GM19467 (cell line): ENCODE results near the gene POTEH.
"Not testable (repeated sequence)": the region's sequence is repeated elsewhere in the genome, so short reads cannot be mapped to it uniquely, and the experiment has no call there.

Source experiments
- ATAC-seq: cut with Tn5 transposase; IDR thresholded peaks from one replicate; pipeline ENCODE4 v1.9.1; 2021; ENCODE audit warnings: mild to moderate bottlenecking, moderate library complexity; ENCODE audit not compliant: unreplicated experiment

The POTEH gene

DNA sequence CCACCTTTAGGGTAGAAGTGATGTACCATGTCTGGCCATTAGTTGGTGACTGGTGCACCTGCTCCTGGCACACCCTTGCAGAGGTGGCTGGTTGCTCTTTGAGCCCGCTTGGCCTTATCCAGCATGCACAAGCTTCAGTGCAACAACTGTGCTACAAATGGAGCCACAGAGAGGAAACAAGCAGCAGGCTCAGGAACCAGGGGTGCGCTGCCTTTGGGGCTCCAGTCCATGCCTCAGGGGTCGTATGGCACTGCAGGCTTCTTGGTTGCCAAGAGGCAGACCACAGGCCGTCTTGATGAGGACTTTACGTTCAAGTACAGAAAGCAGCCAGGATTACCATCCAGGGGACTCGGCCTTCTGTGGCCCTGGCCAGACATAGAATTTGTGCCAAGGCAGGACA lies 44.6 kb downstream of the POTEH start:
- ATAC-seq = not testable (repeated sequence)

DNA sequence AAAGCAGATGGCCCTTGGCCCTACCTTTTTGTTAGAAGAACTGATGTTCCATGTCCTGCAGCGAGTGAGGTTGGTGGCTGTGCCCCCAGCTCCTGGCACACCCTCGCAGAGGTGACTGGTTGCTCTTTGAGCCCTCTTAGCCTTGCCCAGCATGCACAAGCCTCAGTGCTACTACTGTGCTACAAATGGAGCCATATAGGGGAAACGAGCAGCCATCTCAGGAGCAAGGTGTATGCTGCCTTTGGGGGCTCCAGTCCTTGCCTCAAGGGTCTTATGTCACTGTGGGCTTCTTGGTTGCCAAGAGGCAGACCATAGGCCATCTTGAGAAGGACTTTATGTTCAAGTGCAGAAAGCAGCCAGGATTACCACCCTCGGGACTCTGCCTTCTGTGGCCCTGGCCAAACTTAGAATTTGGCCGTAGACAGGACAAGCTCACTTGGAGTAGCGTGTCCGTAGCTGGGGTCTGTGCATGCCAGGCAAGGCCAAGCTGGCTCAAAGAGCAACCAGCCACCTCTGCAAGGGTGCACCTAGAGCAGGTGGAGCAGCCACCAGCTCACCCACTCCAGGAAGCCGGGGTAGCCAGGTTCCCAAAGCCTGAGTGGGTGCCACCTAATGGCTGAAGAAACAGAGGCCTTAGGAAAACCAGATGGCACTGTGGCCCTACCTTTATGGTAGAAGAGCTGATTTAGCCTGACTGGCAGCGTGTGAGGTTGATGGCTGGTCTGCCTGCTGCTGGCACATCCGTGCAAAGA lies 48.5 kb downstream of the POTEH start:
- ATAC-seq = not testable (repeated sequence)

DNA sequence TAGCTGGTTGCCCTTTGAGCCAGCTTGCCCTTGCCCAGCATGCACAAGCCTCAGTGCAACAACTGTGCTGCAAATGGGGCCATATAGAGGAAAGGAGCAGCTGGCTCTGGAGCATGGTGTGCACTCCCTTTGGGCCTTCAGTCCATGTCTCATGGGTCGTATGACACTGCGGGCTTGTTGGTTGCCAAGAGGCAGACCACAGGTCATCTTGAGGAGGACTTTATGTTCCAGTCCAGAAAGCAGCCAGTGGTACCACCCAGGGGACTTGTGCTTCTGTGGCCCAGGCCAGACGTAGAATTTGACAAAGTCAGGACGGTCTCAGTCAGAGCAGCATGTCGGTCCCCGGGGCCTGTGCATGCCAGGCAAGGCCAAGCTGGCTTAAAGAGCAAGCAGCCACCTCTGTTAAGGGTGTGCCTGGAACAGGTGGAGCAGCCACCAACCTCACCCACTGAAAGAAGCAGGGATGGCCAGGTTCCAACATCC lies 49.1 kb downstream of the POTEH start:
- not testable (repeated sequence) for ATAC-seq

DNA sequence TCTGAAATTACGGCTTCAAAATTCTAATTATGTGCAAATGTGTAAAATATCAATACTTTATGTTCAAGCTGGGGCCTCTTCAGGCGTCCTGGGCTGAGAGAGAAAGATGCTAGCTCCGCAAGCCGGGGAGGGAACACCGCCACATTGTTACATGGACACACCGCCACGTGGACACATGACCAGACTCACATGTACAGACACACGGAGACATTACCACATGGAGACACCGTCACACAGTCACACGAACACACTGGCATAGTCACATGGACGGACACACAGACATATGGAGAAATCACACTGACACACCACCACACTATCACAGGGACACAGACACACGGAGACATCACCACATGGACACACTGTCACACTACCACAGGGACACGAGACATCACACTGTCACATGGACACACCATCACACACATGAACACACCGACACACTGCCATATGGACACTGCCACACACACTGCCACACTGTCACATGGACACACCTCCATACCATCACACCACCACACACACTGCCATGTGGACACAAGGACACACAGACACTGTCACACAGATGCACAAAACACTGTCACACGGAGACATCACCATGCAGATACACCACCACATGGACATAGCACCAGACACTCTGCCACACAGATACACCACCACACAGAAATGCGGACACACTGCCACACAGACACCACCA lies 58.0 kb downstream of the POTEH start:
- ATAC-seq = not testable (repeated sequence)

DNA sequence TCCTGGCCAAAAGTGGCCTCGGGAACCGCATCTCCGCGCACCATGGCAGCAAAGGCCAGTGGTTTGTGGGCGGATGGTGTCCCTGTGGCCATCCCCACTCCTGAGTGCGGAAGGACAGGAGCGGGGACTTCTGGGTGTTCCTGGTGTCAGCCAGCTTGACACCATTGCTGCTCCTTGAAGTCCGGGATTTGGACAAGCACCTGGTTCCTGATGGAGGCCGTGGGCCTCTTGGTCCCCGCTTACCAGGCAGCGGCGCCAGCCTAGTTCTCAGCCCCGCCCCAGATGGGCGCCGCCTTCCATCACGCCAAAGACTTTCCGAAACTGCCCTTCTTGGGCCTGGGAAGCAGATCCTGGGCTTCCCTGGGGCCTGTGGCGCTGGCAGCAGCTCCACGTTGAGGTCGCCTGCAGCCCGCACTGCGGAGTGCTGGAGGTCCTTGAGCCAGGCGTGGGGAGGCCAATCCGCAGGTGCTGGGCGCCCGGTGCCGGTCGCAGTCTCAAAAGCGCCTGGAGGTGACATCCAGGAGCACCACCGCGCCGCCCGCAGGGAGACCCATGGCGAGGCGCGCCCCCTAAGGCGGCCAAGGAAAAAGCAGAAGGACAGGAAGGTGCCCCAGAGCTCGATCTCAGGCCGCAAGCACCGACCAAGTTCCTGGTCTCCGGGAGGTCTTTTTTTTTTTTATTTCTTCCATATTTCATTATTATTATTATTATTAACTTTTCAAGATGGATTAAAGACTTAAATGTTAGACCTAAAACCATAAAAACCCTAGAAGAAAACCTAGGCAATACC lies 59.5 kb downstream of the POTEH start:
- not testable (repeated sequence) for ATAC-seq

DNA sequence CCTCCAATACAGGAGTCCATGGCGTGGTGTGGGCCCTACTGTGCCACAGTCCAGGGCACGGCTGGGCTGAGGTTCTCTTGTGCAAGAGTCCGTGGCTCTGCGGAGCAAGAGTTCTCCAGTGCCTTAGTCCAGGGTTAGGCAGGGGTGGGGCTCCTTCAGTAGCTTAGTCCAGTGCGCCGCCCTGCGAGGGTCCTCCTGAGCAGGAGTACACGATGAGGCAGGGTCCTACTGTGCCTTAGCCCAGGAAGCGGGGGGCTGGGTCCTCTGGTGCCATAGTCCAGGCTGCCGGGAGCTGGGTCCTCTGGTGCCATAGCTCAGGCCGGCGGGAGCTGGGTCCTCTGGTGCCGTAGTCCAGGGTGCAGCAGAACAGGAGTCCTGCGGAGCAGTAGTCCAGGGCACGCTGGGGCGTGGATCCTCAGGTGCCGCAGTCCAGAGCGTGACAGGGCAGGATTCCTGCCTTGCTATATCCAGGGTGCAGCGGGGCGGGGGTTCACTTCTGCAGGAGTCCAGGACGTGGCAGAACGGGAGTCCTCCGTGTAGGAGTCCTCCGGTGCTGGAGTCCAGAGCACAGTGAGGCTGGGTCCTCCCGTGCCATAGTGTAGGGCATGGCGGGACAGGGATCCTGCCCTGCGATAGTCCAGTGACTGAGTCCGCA lies 69.7 kb downstream of the POTEH start:
- ATAC-seq = not testable (repeated sequence)

DNA sequence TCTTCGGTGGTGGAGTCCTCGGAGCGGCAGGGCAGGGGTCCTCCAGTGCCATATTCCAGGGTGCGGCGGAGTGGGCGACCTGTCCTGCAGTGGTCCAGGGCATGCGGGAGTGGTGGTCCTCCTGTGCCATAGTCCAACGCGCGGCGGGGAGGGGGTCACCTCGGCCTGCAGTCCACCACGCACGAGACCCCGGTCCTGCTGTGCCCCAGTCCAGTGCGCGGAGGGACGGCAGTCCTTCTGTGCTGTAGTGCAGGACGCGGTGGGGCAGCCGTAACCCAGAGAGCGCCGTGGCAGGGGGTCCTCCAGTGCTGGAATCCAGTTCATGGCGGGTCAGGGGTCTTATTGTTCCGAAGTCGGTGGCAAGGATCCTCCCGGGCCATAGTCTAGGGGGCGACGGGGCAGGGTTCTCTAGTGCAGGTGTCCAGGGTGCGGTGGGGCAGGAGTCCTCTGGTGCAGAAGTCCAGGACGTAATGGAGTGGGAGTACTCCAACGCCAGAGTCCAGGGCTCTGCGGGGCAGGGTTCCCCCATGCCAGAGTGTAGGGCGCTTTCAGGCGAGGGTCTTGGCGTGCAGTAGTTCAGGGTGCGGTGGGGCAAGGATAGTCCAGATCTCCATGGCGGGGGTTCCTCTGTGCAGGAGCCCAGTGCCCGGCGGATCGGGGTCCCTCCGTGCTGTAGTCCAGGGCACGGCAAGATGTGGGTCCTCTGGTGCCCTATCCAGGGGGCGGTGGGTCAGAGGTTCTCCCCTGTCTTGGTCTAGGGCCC lies 70.7 kb downstream of the POTEH start:
- not testable (repeated sequence) for ATAC-seq

DNA sequence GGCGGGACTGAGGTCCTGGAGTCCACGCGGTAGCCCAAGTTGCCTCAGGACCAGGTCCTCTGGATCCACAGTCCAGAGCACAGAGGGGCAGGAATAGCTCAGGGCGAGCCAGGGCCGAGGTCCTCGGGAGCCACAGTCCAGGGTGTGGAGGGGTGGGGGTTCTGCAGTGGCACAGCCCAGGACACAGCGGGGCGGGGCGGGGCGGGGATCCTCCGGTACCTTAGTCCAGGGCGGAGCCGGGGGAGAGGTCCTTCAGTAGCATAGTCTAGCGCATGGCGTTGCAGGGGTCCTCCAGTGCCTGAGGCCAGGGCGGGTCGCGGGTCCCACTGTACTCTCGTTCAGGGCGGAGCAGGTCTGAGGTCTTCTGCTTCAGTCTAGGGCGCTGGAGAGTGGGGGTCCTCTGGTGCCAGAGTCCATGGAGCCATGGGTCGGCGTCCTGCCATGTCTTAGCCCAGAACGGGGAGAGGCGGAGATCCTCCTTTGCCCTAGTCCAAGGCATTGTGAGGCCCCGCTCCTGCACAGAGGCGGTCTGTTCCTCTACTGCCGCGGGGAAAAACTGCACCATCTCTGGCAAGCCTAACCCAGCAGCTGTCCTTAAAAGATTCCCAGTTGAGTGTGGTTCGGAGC lies 71.4 kb downstream of the POTEH start:
- not testable (repeated sequence) for ATAC-seq

DNA sequence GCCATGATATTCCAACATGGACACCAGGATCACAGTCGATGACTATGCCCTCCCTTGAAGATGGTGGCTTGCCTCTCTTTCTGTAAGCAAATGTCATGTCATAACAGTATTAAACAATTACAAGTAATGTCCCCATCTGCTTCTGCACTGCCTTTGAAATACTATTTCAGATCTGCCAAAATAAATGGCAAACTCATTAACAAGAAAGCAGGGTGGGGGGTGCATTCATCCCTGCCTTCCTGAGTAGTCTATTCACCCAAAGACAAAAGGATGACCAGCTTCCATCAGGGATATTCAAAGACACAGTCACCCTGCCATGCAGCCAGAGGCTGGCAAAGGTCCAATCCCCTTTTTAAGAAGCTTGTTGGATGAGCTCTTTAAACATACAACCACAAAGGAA lies 73.7 kb downstream of the POTEH start:
- ATAC-seq = not testable (repeated sequence)
